ENCODE results near the gene TNNT3.
"Not testable (repeated sequence)": the region's sequence is repeated elsewhere in the genome, so short reads cannot be mapped to it uniquely, and the experiment has no call there.

TNNT3 gene

GRCh38 chr11:1873813-1874150 is 45.7 kb upstream of the TNNT3 start:
- H3K36me3 ChIP-seq (ENCODE audit: control insufficient read depth in 4 of 4, insufficient read depth in 4 of 4, low read length in 3 of 4); H3K27ac ChIP-seq (ENCODE audit: insufficient read depth in 1 of 2, low read depth in 1 of 2, low read length in 2 of 2, poor library complexity in 1 of 2, severe bottlenecking in 2 of 2); DNase-seq; POLR2A ChIA-PET; H3K27me3 ChIP-seq (replicated peaks in 2 of 5; ENCODE audit: control insufficient read depth in 4 of 5, insufficient read depth in 5 of 5, low read length in 4 of 5); H3K4me3 ChIP-seq (ENCODE audit: control insufficient read depth in 1 of 7, extremely low read depth in 1 of 7, insufficient read depth in 4 of 7, low read depth in 2 of 7, low read length in 6 of 7); H3K9me3 ChIP-seq (ENCODE audit: control extremely low read depth in 1 of 5, control insufficient read depth in 4 of 5, insufficient read depth in 2 of 5, low read depth in 1 of 5, low read length in 4 of 5): not testable (repeated sequence)
- CTCF ChIA-PET, result interaction anchor here (3.4 kb wide), 1 partner anchor 26 kb away, joined by 18 read pairs; no protein-coding TSS in a partner anchor
- 91% methylated on average over 11 of the region's 17 CpGs for WGBS (ENCODE audit: insufficient coverage)
- peaks cover 0 to 32% (median 25%) of the 10 kb centered on the region in 4 experiments for H3K4me1 ChIP-seq (ENCODE audit: control extremely low read depth in 1 of 4, control insufficient read depth in 4 of 4, insufficient read depth in 4 of 4, low read length in 3 of 4)

GRCh38 chr11:1874441-1875092 is 44.9 kb upstream of the TNNT3 start:
- POLR2A ChIA-PET; H3K36me3 ChIP-seq (ENCODE audit: control insufficient read depth in 4 of 4, insufficient read depth in 4 of 4, low read length in 3 of 4); H3K27me3 ChIP-seq (replicated peaks in 2 of 5; ENCODE audit: control insufficient read depth in 4 of 5, insufficient read depth in 5 of 5, low read length in 4 of 5); H3K4me3 ChIP-seq (ENCODE audit: control insufficient read depth in 1 of 7, extremely low read depth in 1 of 7, insufficient read depth in 4 of 7, low read depth in 2 of 7, low read length in 6 of 7); H3K9me3 ChIP-seq (ENCODE audit: control extremely low read depth in 1 of 5, control insufficient read depth in 4 of 5, insufficient read depth in 2 of 5, low read depth in 1 of 5, low read length in 4 of 5); H3K27ac ChIP-seq (ENCODE audit: insufficient read depth in 1 of 2, low read depth in 1 of 2, low read length in 2 of 2, poor library complexity in 1 of 2, severe bottlenecking in 2 of 2); DNase-seq: not testable (repeated sequence)
- peaks cover 0 to 35% (median 27%) of the 10 kb centered on the region in 4 experiments for H3K4me1 ChIP-seq (ENCODE audit: control extremely low read depth in 1 of 4, control insufficient read depth in 4 of 4, insufficient read depth in 4 of 4, low read length in 3 of 4)
- CTCF ChIA-PET, result interaction anchor here (1.0 to 3.4 kb wide), 4 partner anchors 12 to 280 kb away, joined by 3 to 18 read pairs (median 9); no protein-coding TSS in a partner anchor
- 97% methylated on average over 15 of the region's 17 CpGs for WGBS (ENCODE audit: insufficient coverage)

GRCh38 chr11:1875093-1875850 is 44.2 kb upstream of the TNNT3 start:
- CTCF ChIA-PET, result interaction anchor here (1.0 to 3.4 kb wide), 9 partner anchors 13 to 279 kb away, joined by 3 to 21 read pairs (median 13); partner anchors contain the start of gene LSP1
- no peak for DNase-seq
- H3K4me1 ChIP-seq (ENCODE audit: control extremely low read depth in 1 of 4, control insufficient read depth in 4 of 4, insufficient read depth in 4 of 4, low read length in 3 of 4), result peaks cover 0 to 43% (median 33%) of the 10 kb centered on the region in 4 experiments
- H3K9me3 ChIP-seq (ENCODE audit: control extremely low read depth in 1 of 5, control insufficient read depth in 4 of 5, insufficient read depth in 2 of 5, low read depth in 1 of 5, low read length in 4 of 5), result no peaks in the 10 kb centered on the region
- POLR2A ChIA-PET, result no interaction called here
- peaks cover 0 to 3% (median 0%) of the 10 kb centered on the region in 4 experiments for H3K36me3 ChIP-seq (ENCODE audit: control insufficient read depth in 4 of 4, insufficient read depth in 4 of 4, low read length in 3 of 4)
- no peaks in the 10 kb centered on the region for H3K27me3 ChIP-seq (replicated peaks in 2 of 5; ENCODE audit: control insufficient read depth in 4 of 5, insufficient read depth in 5 of 5, low read length in 4 of 5)
- 96% methylated on average over 13 of the region's 28 CpGs for WGBS (ENCODE audit: insufficient coverage)
- H3K4me3 ChIP-seq (ENCODE audit: control insufficient read depth in 1 of 7, extremely low read depth in 1 of 7, insufficient read depth in 4 of 7, low read depth in 2 of 7, low read length in 6 of 7), result no peak overlapping the region
- no peak overlapping the region for H3K27ac ChIP-seq (ENCODE audit: insufficient read depth in 1 of 2, low read depth in 1 of 2, low read length in 2 of 2, poor library complexity in 1 of 2, severe bottlenecking in 2 of 2)

GRCh38 chr11:1875851-1876301 is 43.6 kb upstream of the TNNT3 start:
- DNase-seq; H3K9me3 ChIP-seq (ENCODE audit: control extremely low read depth in 1 of 5, control insufficient read depth in 4 of 5, insufficient read depth in 2 of 5, low read depth in 1 of 5, low read length in 4 of 5); H3K27me3 ChIP-seq (replicated peaks in 2 of 5; ENCODE audit: control insufficient read depth in 4 of 5, insufficient read depth in 5 of 5, low read length in 4 of 5); H3K4me3 ChIP-seq (ENCODE audit: control insufficient read depth in 1 of 7, extremely low read depth in 1 of 7, insufficient read depth in 4 of 7, low read depth in 2 of 7, low read length in 6 of 7); H3K27ac ChIP-seq (ENCODE audit: insufficient read depth in 1 of 2, low read depth in 1 of 2, low read length in 2 of 2, poor library complexity in 1 of 2, severe bottlenecking in 2 of 2); H3K36me3 ChIP-seq (ENCODE audit: control insufficient read depth in 4 of 4, insufficient read depth in 4 of 4, low read length in 3 of 4): not testable (repeated sequence)
- ChIA-PET POLR2A (interaction anchor here (0.5 kb wide), 1 partner anchor 125 kb away, joined by 3 read pairs; no protein-coding TSS in a partner anchor), CTCF (interaction anchor here (0.8 to 3.4 kb wide), 17 partner anchors 12 to 278 kb away, joined by 3 to 21 read pairs (median 5); partner anchors contain the start of gene LSP1)
- 92% methylated on average over 6 of the region's 13 CpGs for WGBS (ENCODE audit: insufficient coverage)
- H3K4me1 ChIP-seq (ENCODE audit: control extremely low read depth in 1 of 4, control insufficient read depth in 4 of 4, insufficient read depth in 4 of 4, low read length in 3 of 4), result peaks cover 0 to 49% (median 38%) of the 10 kb centered on the region in 4 experiments

- Histone ChIP-seq H3K27me3 (replicated peaks in 2 of 5; ENCODE audit: control insufficient read depth in 4 of 5, insufficient read depth in 5 of 5, low read length in 4 of 5) (no peaks in the 10 kb centered on the region), H3K9me3 (ENCODE audit: control extremely low read depth in 1 of 5, control insufficient read depth in 4 of 5, insufficient read depth in 2 of 5, low read depth in 1 of 5, low read length in 4 of 5) (no peaks in the 10 kb centered on the region), H3K36me3 (ENCODE audit: control insufficient read depth in 4 of 4, insufficient read depth in 4 of 4, low read length in 3 of 4) (peaks cover 0 to 8% (median 2%) of the 10 kb centered on the region in 4 experiments), H3K4me3 (ENCODE audit: control insufficient read depth in 1 of 7, extremely low read depth in 1 of 7, insufficient read depth in 4 of 7, low read depth in 2 of 7, low read length in 6 of 7) (peak overlapping the region in 1 of 7 experiments; percentile 42), H3K4me1 (ENCODE audit: control extremely low read depth in 1 of 4, control insufficient read depth in 4 of 4, insufficient read depth in 4 of 4, low read length in 3 of 4) (peaks cover 0 to 55% (median 44%) of the 10 kb centered on the region in 4 experiments), H3K27ac (ENCODE audit: insufficient read depth in 1 of 2, low read depth in 1 of 2, low read length in 2 of 2, poor library complexity in 1 of 2, severe bottlenecking in 2 of 2) (no peak overlapping the region)
- POLR2A ChIA-PET, result interaction anchor here (0.5 to 0.7 kb wide), 2 partner anchors 115 to 124 kb away, joined by 3 read pairs; no protein-coding TSS in a partner anchor
- DNase-seq, result peak in 2 of 3 donors; percentile 41 to 42
- CTCF ChIA-PET, result interaction anchor here (0.8 to 3.4 kb wide), 24 partner anchors 12 to 275 kb away, joined by 3 to 21 read pairs (median 4); partner anchors contain the start of gene LSP1
- WGBS (ENCODE audit: insufficient coverage), result 49% methylated on average over 19 of the region's 26 CpGs
Measured at GRCh38 chr11:1876361-1877063, 43.0 kb upstream of the TNNT3 start.

GRCh38 chr11:1877211-1878136 is 42.0 kb upstream of the TNNT3 start:
- peaks cover 0 to 64% (median 54%) of the 10 kb centered on the region in 4 experiments for H3K4me1 ChIP-seq (ENCODE audit: control extremely low read depth in 1 of 4, control insufficient read depth in 4 of 4, insufficient read depth in 4 of 4, low read length in 3 of 4)
- POLR2A ChIA-PET, result no interaction called here
- H3K36me3 ChIP-seq (ENCODE audit: control insufficient read depth in 4 of 4, insufficient read depth in 4 of 4, low read length in 3 of 4), result peaks cover 0 to 8% (median 2%) of the 10 kb centered on the region in 4 experiments
- no peaks in the 10 kb centered on the region for H3K27me3 ChIP-seq (replicated peaks in 2 of 5; ENCODE audit: control insufficient read depth in 4 of 5, insufficient read depth in 5 of 5, low read length in 4 of 5)
- CTCF ChIA-PET, result interaction anchor here (0.9 to 3.4 kb wide), 20 partner anchors 10 to 274 kb away, joined by 3 to 21 read pairs (median 6); partner anchors contain the start of genes LSP1 and PRR33
- peak in 2 of 3 donors; percentile 26 to 47 for DNase-seq
- H3K9me3 ChIP-seq (ENCODE audit: control extremely low read depth in 1 of 5, control insufficient read depth in 4 of 5, insufficient read depth in 2 of 5, low read depth in 1 of 5, low read length in 4 of 5), result no peaks in the 10 kb centered on the region
- no peak overlapping the region for H3K4me3 ChIP-seq (ENCODE audit: control insufficient read depth in 1 of 7, extremely low read depth in 1 of 7, insufficient read depth in 4 of 7, low read depth in 2 of 7, low read length in 6 of 7)
- H3K27ac ChIP-seq (ENCODE audit: insufficient read depth in 1 of 2, low read depth in 1 of 2, low read length in 2 of 2, poor library complexity in 1 of 2, severe bottlenecking in 2 of 2), result no peak overlapping the region
- WGBS (ENCODE audit: insufficient coverage), result 55% methylated on average over 25 of the region's 33 CpGs

All from common myeloid progenitor, CD34-positive (primary cell).